NK-92 (cell line): ENCODE measurements around the gene ANKS1B.

Experiments
- DNase-seq: peaks from one replicate; lab custom pipeline; 2025; ENCODE audit not compliant: unreplicated experiment; lab: John Stamatoyannopoulos, UW

The ANKS1B gene

GRCh38 chr12:98909746-98910145, 1075.0 kb downstream of the ANKS1B start:
- no peak for DNase-seq

GRCh38 chr12:98908866-98909265, 1075.9 kb downstream of the ANKS1B start:
- no peak for DNase-seq

- DNase-seq: no peak
Observed at GRCh38 chr12:98903875-98904274, 1080.9 kb downstream of the ANKS1B start.

- DNase-seq: no peak
Observed at GRCh38 chr12:98901189-98901588, 1083.5 kb downstream of the ANKS1B start.

DNA sequence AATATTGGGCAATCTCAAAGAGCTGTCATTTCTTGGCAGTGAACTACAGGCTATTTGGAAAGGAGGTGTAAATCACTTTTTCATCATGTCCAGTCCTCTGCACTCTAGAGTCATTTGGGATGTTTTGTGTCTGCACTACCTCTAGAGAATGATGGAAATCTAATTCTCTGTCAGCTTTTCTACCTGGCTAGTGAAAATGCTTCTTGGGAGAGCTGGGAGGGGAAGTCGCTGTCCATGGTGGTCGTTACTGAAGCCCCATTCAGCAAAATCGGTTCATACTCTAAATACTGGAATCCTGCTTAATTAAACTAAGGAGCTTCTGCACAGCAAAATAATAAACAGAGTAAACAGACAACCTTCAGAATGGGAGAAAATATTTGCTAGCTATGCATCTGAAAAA, 1087.8 kb downstream of the ANKS1B start:
- DNase-seq: no peak

GRCh38 chr12:98895086-98895651, 1089.6 kb downstream of the ANKS1B start:
- DNase-seq: no peak

GRCh38 chr12:98894412-98895085, 1090.2 kb downstream of the ANKS1B start:
- DNase-seq: no peak

DNA sequence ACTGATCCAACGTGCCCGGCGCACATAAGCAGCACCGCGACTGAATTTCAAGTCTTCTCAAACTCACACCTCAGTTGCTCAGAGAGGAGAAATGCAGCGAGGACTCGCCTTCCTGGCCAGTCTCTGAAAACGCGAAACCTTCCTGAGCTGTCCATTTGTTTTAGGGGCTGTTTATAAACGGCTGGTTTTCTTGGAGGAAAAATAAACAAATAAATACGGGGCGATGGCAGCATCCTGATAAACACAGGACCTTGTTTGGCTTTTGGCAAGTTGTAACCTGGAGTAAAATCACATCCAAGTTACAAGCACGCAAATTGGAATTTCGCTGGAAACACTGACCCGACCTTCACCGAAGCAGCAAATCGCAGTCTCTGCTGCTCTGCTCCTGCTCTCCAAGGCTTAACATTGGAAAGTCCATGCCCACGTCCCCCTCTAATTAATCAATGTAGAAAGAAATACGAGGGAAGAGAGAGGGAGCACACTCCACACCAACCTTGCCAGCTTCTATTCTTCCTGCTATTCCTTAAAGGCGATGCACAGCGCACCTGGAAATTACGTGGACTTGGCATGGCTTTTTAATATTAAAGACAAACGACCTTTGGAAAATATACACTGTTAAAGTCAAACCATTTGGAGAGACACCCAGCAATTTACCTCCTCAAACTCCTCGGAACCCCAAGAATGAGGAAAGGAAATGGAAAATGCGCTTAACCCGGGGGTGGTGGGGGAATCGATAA, 1090.9 kb downstream of the ANKS1B start:
- no peak for DNase-seq

- no peak for DNase-seq
Observed at GRCh38 chr12:98893126-98893674, 1091.5 kb downstream of the ANKS1B start.

GRCh38 chr12:98885778-98886177, 1099.0 kb downstream of the ANKS1B start:
- DNase-seq: no peak

DNA sequence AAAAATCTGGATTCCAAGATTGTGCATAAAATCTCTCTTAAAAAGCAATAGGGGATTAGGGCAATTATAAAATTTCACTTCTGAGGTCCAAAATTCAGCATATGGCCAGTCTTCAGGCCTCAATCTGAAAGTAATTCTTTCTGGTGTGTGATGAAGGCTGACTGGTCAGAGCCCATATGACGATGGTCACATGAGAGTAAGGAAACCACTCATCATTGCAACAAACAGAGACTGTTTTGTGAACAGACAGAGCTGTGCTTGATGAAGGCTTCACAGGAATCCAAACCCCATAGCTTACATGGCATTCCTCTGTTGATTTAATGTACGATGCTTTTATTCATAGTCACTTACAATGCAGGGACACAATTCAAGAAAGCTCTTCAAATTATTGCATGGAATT, 1101.5 kb downstream of the ANKS1B start:
- DNase-seq: no peak

DNA sequence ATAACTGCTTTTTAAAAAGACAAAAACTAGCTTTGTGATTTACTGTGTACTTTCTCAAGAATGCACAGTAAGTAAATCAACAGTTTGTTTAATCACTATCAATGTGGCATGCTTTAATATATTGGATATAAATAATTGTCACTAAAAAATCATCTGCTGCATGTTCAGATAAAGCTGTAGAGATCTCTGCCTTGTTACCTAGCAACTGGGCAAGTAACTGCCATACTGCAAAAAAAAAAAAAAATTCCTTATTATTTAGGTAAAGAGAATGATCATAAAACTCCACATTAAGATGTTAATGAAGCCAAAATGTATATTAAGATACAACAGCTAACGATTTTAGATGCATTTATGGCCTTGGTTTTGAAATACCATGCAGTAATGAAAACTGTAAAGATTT, 1102.2 kb downstream of the ANKS1B start:
- no peak for DNase-seq

- DNase-seq: no peak
Observed at GRCh38 chr12:98873776-98874175, 1111.0 kb downstream of the ANKS1B start.

DNA sequence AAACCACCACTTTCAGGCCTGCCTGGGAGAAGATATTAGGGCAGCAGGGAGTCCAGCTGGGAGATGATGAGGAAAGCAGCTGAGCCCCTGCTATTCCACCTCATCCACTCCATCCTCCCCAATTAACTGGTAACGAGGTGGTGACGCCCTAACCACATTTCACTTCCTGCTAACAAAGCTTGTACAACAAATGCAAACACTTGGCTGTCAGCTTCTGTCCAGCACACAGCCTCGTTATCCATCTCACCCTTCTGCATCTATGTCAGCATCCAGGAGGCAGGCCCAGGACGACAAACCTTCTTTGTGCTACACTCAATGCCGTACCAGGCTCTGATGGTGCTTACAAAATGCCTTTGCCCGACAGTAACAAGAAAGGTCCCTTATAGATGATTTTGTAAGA, 1114.2 kb downstream of the ANKS1B start:
- no peak for DNase-seq

DNA sequence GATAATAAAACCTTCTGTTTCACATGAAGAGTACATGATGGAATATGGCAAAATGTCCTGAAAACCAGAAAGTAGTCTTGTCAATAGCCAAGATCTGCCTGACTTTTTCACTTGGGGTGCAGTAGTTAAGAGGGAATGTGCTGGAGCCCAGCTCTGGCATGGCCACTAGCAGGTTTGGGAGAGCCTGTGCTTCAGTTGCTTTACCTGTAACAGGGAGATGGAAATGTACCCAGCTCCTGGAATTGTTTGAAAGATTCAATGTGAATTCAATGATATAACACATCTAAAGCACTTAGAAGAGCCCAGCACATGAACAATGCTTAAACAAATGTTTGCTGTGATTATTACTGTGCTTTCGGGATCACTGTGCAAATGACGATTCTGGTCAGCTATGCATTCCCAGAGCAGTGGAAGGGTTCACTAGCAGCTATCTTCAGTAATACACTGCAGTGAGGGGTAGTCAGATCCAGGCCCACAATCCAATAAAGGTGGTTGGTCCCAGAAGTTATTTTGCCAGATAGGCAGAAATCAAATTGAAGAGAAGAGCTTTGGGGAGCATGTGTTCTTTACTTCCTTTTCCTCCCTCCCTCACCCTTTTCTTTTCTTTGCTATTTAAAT, 1114.7 kb downstream of the ANKS1B start:
- no peak for DNase-seq

DNA sequence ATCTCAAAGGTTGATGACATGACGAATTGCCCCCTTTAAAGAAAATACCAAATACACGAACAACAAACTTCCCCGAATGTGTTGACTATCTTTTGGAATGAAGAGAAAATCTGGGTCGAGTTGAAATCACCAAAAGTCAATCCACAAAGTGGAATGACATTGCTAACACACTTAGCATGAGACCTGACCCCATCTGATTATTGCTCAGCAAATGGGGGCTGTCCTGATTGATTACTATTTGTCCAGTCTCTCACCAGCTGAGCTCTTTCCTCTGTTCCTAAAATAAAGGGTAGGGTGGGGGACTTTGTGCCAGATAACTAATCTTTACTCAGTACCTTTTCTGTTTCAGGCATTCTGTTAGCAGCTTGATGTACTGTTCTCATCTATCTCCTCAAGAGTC, 1116.2 kb downstream of the ANKS1B start:
- DNase-seq: no peak

DNA sequence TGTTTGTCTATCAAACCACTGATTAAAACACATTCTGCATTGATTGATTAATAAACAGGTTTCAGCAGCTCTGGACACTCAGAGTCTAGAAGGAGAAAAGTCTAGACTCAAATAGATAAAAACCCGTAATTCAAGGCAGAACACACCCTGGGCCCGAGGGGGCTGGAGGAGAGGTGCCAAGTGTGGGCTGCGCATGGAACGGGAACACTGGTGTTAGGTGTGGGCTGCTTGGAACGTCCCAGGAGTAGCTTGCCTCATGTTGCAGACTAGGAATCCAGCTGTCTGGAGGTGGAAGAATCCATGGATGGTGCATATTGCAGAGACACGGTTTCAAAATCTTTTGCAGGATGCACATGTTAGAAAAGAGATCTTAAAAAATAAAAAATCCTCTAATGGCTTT, 1116.7 kb downstream of the ANKS1B start:
- no peak for DNase-seq

DNA sequence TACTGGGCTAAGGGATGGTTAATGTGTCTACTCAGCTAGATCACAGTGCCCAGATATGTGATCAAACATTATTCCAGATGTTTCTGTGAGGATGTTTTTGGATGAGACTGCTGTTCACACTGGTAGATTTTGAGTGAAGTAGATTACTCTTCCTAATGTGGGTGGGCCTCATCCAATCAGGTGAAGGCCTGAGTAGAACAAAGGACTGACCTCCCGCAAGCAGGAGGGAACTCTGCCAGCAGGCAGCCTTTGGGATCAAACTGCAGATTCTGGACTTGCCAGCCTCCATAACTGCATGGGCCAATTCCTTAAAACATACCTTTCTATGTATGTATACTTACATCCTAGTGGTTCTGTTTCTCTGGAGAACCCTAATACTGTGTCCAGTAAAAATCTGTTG, 1120.4 kb downstream of the ANKS1B start:
- no peak for DNase-seq

DNA sequence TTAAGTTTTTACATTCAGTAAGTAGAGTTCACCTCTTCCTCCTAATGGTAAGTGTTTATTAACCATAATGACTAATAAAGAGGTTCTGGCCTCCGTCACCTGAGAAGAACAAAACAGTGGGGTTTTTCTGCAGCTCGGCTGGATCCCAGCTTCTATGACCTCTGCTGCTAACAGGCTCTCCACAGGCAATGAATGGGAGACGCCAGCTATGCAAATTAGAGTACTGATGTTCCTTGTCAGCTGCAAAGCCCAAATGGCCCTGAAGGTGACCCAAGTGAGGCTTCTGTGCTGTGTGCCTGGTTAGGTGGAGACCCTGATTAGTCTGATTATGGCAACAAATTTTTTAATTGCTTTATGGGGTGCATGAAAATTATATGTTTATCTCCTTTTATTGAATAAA, 1121.6 kb downstream of the ANKS1B start:
- no peak for DNase-seq

DNA sequence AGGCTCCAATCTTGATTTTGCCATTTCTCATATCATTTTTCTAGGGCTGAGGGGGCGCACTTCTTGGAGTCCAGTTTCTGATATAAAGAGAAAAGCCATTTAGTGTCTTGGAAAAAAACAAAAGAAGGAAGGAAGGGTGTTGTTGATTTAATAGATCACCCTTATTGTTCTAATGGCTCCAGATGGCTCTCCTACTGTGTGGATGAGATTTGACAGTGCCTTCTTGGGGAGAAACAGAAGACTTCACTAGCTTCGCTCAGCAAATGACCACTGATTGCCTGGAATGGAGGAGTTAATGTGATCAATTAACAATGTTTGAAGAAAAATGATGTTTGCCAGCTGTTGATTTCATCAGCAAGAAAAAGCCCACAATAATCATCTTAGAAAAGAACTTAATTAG, 1123.5 kb downstream of the ANKS1B start:
- no peak for DNase-seq

DNA sequence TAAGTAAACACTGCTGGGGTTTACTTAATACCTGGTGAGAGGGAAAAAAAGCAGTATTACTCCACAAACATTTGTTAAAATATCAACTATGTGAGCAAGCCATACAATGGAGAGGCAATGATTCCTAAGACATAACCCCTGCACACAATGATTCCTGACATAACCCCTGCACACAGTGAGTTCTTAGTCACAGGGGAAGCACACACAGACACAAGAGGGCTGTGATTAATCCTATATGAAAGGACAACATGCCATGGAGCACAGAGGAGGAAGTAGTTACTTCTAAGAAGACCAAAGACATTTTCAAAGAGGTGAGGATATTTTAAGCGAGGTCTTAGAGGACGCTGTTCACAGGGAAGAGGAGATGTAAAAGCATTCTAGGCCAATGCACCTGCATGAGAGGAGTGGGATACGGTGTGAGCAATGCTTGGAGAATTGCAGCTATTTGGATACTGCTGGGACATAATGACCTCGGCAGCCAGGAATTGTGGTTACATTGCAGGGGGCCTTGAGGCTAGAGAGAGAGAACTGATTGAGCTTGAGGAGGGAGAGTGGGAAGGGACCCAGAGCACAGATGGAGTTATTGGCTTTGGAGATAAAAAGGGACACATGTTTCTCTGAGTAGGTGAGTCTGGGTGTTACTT, 1127.7 kb downstream of the ANKS1B start:
- DNase-seq: no peak
